ENCODE results near the gene AHCTF1.

DNA sequence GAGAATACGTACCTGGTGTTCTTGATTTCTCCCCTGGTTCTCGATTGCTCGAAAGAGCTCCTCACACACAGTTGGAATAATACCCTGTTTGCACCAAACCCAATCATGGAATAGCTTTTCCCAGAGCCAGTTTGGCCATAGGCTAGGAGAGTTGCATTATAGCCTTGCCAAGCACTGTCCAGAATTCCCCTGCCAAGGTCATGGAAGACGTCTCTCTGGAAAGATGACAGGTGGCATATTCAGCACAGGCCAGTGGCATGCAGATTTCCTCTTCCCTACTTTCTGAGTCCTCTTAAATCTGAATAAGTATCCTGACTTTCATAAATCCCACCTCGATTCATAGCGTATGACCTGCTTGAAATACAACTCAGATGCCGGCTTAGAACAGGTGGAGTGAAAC lies 111.1 kb downstream of the AHCTF1 start:
- TF ChIP-seq NRF1 (IDR thresholded peaks at IDR 0.05; ENCODE audit: low read depth, low read length) (no peak), JUN (IDR thresholded peaks at IDR 0.05; ENCODE audit: low read depth, low read length) (no peak), EP300 (IDR thresholded peaks at IDR 0.05; ENCODE audit: borderline replicate concordance in 1 of 2, low read depth in 2 of 2, low read length in 2 of 2) (no peak), EGR1 (IDR thresholded peaks at IDR 0.05; ENCODE audit: borderline replicate concordance, low read depth, low read length) (no peak), SP1 (IDR thresholded peaks at IDR 0.05; ENCODE audit: low read depth, low read length) (no peak), POLR2A (IDR thresholded peaks at IDR 0.05; ENCODE audit: control extremely low read depth in 1 of 2, low read depth in 2 of 2, low read length in 2 of 2) (no peak), POLR2AphosphoS5 (IDR thresholded peaks at IDR 0.05; ENCODE audit: low read depth, low read length) (no peak), TCF12 (IDR thresholded peaks at IDR 0.05; ENCODE audit: low read depth, low read length) (no peak), KDM5A (IDR thresholded peaks at IDR 0.05; ENCODE audit: low read length) (no peak)
- TF ChIP-seq, protein P1, sequence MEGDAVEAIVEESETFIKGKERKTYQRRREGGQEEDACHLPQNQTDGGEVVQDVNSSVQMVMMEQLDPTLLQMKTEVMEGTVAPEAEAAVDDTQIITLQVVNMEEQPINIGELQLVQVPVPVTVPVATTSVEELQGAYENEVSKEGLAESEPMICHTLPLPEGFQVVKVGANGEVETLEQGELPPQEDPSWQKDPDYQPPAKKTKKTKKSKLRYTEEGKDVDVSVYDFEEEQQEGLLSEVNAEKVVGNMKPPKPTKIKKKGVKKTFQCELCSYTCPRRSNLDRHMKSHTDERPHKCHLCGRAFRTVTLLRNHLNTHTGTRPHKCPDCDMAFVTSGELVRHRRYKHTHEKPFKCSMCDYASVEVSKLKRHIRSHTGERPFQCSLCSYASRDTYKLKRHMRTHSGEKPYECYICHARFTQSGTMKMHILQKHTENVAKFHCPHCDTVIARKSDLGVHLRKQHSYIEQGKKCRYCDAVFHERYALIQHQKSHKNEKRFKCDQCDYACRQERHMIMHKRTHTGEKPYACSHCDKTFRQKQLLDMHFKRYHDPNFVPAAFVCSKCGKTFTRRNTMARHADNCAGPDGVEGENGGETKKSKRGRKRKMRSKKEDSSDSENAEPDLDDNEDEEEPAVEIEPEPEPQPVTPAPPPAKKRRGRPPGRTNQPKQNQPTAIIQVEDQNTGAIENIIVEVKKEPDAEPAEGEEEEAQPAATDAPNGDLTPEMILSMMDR (IDR thresholded peaks at IDR 0.05; ENCODE audit: control extremely low read depth in 1 of 3, insufficient read depth in 1 of 3, low read depth in 1 of 3, low read length in 3 of 3): no peak
